Activated effector memory CD4-positive, alpha-beta T cell treated with Interleukin-2 at 50 U/mL for 16 hours (primary cell): ENCODE results near the gene PFKM.
"Not testable (repeated sequence)": the region's sequence is repeated elsewhere in the genome, so short reads cannot be mapped to it uniquely, and the experiment has no call there.

Experiments used
- DNase-seq: peaks from one replicate; pipeline ENCODE4 v3.0.0-alpha.2; 2020

The PFKM gene

GRCh38 chr12:48119078-48119833, at the start of gene PFKM:
Gene PFKM (plus strand): TSS chr12:48119364. CDS start chr12:48122775, 3,411 bp downstream.
- DNase-seq: peak; percentile 55

- no peak for DNase-seq
Measured at GRCh38 chr12:48070033-48070432, 49.1 kb upstream of the PFKM start.

DNA sequence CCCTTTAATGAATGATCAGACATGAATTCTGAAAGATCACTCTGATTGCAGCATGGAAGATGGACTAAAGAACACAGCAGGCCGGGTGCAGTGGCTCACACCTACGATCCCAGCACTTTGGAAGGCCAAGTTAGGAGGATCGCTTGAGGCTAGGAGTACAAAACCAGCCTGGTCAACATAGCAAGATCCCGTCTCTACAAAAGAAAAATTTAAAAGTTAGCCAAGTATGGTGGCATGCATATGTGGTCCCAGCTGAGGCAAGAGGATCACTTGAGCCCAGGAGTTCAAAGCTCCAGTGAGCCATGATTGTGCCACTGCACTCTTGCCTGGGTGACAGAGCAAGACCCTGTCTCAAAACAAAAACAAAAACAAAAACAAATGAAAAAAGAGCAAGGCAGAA, 48.4 kb upstream of the PFKM start:
- DNase-seq: no peak

DNA sequence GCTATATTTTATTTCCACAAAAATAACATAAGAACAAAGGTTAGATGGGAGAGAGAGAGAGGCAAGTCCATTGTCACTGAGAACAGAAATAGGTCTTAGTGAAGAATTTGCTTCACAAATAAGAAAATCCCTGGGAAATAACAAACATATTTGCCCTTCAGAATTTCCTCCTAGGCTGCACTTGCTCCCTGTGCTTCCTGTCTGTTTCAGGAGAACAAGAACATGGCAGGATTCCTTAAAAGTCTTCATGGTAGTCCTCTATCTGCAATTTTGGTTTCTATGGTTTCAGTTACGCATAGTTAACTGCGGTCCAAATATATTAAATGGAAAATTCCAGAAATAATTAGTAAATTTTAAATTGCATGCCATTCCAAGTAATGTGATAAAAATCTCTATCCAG, 47.4 kb upstream of the PFKM start:
- no peak for DNase-seq

DNA sequence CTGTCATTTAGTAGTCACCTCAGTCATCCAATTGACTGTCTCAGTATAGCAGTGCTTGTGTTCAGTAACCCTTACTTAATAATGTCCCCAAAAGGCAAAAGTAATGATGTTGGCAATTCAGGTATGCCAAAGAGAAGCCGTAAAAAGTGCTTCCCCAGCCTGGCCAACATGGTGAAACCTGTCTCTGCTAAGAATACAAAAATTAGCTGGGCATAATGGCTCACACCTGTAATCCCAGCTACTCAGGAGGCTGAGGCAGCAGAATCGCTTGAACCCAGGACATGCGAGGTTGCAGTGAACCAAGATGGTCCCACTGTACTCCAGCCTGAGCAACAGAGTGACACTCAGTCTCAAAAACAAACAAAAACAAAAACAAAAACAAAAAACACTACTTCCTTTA, 46.9 kb upstream of the PFKM start:
- DNase-seq: no peak

- DNase-seq: no peak
Measured at GRCh38 chr12:48074266-48074665, 44.9 kb upstream of the PFKM start.

DNA sequence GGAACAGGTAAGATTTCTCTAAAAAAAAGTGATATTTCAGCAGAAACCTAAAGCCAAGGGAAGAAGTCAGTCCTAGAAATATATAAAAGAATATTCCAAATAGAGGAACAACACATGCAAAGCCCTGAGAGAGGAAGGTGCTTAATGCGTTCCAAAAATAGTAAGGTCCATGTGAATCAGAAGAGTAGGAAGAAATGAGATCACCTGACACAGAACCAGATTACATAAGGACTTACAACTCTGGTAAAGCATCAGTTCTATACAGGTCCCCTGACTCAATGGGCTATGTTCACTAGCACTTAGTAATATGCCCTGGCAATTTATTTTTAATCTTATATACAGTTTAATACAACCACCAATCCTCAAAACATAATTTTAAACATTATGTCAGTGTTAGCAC, 43.3 kb upstream of the PFKM start:
- DNase-seq: no peak

DNA sequence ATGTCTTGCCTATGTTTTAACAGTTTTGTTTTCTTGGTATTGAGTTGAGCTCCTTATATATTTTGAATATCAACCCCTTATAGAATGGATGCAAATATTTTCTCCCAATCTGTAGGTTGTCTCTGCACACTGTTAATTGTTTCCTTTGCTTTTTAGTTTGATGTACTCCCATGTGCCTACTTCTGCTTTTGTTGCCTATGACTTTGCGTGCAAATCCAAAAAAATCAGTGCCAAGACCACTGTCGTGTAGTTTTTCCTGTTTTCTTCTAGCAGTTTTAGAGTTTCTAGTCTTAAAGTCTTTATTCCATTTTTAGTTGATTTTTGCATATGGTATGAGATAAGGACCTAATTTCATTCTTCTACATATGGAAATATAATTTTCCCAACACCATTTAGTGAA, 42.1 kb upstream of the PFKM start:
- DNase-seq: no peak

- no peak for DNase-seq
Measured at GRCh38 chr12:48078901-48079300, 40.3 kb upstream of the PFKM start.

DNA sequence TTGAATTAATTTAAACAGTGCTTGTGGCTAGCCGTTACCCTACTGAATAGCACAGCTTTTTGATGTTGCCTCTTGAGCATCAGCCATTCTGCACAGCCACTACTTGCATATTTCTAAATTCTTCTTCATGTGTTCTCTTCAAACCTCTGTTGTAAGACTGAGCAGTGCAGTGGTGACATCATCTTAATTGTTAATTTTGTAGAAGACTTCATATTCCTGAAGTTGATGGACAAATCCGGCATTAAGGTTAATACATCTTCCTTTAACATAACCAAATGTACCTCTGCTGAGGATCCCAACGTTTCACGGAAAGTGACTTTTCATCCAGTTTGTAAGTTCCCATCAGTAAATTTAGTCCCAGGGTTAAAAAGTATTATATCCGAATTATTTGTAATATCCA, 38.9 kb upstream of the PFKM start:
- DNase-seq: no peak

DNA sequence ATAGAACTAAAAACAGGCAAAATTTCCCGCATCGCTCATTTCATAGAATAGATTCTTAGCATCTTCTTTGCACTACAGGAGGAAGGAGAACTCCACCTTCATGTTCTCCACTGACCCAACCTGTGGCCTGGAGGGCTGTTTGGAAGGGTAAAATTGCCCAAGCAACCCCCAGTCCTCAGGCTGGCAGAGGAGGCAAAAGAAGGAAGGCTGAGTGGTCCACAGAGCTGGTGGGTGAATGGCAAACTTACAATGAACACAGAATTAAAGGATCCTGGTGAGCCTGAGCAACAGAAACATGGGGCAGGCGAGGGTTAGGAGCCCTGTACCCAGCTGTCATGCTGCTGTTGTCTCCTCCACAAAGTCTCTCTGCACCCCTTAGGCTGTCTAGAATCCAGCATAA, 38.3 kb upstream of the PFKM start:
- no peak for DNase-seq

DNA sequence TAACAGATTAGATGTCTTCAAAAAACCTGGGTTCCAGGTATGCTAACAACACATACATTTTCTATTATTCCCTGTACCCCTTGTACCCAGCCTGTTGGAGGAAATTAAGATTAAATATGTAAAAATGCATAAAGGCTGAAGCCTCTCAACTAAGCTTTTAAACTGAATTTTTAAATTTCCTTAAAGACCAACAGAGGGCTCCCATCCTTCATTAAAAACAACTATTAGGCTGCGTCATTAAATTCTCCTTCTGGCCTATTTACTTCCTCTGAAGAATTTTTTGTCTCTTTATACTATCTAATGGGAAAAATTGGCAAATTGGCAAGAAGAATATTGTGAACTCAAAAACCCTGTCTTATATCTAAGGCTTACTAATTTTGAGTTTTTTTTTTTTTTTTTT, 35.1 kb upstream of the PFKM start:
- no peak for DNase-seq

DNA sequence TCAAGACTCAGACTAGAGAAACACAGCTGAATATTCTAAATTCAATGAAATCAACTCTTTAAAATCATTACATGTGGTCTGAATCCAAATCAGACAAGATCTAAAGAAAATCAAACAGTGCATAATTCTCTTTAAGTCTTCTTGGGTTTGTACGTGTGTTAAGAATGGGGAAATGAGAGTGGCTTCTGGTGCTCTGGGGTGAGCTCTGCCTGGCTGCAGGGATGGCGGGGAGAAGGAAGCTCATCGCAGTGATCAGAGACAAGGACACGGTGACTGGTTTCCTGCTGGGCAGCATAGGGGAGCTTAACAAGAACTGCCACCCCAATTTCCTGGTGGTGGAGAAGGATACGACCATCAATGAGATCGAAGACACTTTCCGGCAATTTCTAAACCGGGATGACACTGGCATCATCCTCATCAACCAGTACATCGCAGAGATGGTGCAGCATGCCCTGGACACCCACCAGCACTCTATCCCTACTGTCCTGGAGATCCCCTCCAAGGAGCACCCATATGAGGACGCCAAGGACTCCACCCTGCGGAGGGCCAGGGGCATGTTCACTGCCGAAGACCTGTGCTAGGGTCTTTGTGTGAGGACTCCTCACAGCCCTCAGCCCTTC, 34.2 kb upstream of the PFKM start:
- DNase-seq: no peak

DNA sequence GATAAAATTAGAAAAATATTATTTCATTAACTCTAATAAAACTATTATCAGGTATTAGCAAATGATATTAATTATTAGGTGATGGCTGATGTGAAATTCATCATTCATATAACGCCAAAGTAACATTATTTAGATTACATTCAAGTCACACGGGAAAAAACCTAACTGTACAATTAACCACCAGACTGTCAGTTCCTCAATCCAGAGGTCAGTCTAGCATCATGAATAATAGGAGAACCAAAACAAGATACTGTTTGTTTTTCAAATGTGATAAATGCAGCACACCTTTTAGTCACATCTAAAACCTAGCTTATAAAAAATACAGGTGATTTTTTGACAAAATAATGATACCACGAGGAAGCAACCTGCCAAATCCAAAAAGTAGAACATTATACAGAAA, 32.8 kb upstream of the PFKM start:
- no peak for DNase-seq

GRCh38 chr12:48092611-48093010, 26.6 kb upstream of the PFKM start:
- no peak for DNase-seq

GRCh38 chr12:48104531-48104930, 14.6 kb upstream of the PFKM start:
- DNase-seq: no peak

DNA sequence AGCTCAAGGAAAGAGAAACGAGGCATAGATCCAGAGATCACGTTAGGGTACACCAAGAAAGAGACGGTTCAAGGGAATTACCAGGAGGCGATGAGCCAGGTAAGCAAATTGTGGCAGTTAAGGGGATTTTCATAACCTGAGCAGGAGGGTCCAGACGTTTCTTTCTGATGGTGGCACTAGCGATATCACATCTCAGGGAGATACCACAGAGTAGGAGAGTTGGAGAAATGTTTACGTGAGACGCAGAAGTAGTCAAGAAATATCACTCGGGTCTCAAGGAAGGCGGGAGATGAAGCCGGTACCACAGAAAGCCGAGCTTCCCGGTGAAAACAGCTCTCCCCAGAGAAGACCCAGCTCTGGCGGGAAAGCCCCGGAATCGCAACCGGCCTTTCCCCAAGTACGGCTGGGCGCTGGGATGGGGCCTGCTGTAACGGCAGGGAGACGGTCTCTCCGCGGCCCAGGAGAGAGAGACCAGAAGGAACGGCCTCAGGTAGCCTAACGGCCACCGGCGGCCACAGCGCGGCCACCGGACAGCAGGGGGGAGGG, 13.8 kb upstream of the PFKM start:
- DNase-seq: peak; percentile 31

DNA sequence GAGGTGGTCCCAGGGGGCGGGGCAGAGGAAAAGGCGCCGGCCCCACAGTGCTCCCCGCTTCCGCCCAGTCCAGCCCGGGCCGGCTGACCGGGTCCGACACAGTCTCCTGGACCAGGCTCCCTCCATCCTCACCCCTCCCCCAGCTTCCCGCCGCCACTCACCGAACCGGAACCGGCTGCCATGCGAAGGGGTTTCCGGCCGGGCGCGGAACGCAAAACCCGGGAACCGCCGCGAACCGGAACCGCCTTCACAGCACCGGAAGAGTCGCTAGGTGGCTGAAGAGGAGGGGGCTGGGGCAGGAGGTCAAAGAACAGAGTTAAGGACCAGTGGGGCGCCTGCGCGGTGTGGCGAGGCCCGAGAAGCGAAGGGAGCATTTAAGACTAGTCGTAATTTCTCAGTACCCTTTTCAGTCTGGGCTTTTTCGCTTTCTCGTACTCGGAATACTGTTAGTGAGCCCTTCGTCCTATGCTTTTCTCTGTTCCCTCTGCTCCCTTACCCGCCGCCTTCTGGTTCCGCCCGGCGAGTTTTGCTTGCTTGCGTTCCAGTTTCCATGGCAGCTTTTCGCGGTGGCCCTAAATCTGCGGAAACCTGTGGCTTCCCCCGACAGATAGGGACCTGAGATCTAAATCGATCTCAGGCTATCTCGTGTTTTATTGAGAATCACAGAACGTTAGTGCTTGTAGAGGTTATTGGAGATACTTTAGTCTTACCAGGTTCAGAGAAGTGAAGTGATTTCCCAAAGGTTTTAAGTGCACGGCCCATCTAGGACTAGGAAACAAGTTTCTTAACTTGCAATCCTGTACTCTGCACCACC, 13.1 kb upstream of the PFKM start, which contains the start of gene SENP1:
TSS of gene SENP1 (minus strand) at position 213 of the 814 bp plus-strand sequence. CDS start 4,607 bp downstream, outside the sequence.
- peak; percentile 86 for DNase-seq

DNA sequence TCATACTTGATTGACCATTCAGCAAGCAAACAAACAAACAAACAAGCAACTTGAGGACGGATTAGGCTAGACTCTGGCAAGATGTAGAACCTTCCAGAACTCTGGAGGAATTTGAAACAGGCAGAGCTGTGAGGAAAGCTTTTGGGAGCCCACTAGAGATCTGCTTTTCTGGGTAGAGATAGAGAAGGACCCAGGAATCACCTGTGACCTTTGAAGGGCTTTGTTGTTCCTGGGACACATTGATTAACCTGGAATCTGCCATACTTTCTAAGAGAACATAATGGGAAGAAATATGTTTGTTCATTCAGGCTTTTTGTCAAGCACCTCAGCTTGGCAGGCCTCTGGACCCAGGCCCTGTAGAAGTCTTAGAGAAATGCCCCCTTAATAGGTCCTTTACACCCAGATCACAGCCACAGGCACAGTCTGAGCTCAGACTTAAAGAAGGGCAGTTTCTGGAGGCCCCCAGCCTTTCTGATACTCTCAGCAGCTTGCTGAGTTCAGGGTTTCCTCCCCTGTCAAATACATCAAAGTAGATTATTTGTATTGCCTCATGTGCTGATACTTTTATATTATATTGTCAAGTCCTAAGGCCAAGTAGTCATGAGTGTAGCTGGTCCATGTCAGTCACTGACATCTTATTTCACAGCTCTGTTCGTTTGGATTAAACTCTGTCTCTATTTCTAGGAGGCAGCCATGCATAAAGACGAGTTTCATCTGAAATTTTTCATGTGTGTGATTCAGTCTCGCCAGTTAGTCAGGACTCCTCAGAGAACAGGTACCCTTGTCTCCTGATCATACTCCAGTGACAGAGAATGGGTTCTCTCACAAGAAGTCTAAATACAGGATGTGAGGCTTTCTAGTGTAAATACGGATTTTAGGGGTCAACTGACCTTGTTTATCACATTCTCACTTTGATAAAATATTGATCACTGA, 12.2 kb upstream of the PFKM start:
- no peak for DNase-seq

- no peak for DNase-seq
Measured at GRCh38 chr12:48109424-48109823, 9.7 kb upstream of the PFKM start.

- no peak for DNase-seq
Measured at GRCh38 chr12:48110691-48111311, 8.4 kb upstream of the PFKM start.

- DNase-seq: not testable (repeated sequence)
Measured at GRCh38 chr12:48111312-48111693, 7.9 kb upstream of the PFKM start.
